ENCODE data around the gene MIEN1. TPM values are rescaled to one million over a fixed set of nuclear protein-coding genes. Genes with fewer than 3 reads are reported as not detected.

MIEN1 gene
- total and polyA plus RNA-seq, 2 donors: 56.4 to 84.3 TPM

DNA sequence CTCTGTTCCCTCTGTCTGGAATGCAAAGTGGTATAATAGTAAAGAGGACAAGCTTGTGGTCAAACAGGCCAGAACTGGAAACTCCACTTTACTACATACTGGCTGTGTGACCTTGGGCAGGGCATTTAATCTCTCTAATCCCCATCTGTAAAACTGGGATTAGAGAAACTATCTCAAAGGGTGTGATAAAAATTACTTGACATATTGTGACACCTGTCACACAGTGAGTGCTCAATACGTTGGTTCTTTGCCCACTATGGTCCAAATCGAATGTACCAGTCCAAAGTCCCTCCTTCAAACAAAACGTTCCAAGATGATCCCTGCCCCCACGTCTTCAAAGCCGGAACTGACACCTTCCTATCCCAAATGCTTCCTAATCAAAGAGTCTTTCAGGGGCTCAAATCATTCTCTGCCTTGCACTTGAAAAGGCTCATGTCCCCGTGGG lies 43.2 kb downstream of the MIEN1 start:
- 76% methylated on average over 6 of the region's 6 CpGs for WGBS
- Histone ChIP-seq H3K4me1 (ENCODE audit: control insufficient read depth in 2 of 2, insufficient read depth in 2 of 2, low read length in 2 of 2) (peaks cover 6 to 10% of the 10 kb centered on the region in 2 donors), H3K9me3 (ENCODE audit: control insufficient read depth in 2 of 2, insufficient read depth in 1 of 2, low read length in 1 of 2) (no peaks in the 10 kb centered on the region), H3K36me3 (ENCODE audit: control insufficient read depth in 2 of 2, insufficient read depth in 2 of 2, low read length in 1 of 2) (peaks cover 6 to 9% of the 10 kb centered on the region in 2 donors), H3K4me3 (ENCODE audit: low read length in 2 of 2) (peak overlapping the region; percentile 84 to 89), H3K27ac (ENCODE audit: low read depth in 1 of 2, low read length in 1 of 2) (no peak overlapping the region), H3K27me3 (ENCODE audit: control insufficient read depth in 2 of 2, insufficient read depth in 1 of 2, low read length in 1 of 2) (peaks cover 7 to 9% of the 10 kb centered on the region in 2 donors)
- no peak for DNase-seq (ENCODE audit: low read depth in 6 of 9, low spot score in 9 of 9)

DNA sequence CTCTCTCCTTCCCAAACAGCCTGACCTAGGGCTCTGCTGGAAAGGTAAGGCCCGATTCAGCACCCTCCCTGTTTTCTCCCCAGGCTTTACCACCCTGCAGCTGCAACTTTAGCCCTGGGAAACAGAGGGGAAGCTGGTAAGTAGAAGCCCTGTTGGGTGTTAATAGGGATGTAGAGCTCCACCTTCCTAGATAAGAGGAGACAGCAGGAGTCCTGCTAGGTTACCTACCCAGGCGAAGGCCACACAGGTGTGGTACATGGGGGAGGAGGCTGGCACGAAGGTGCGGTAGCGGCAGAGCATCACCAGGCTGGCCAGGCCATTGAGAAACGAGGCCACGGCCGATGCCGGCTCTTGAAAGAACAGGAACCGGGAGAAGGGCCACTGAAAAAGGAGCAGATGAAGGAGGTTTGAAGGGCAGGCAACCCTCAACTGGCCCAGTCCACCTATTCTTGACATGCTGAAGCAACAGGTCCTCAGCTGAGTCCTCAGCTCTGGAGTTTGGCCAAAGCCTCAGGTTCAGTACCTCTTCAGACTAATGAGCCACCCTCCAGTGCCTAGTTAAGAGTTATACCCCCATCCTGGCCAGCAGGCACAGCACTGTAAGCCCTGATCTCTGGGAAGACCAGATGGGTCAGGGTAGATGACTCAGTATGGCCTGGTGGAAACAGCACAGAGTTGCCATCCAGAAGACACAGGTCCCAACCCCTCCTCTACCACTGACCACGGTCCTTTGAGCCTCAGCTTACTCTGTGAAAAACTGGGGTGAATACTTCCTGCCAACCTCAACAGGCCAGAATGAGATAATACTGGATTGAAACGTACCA lies 45.8 kb downstream of the MIEN1 start:
- Histone ChIP-seq H3K27me3 (ENCODE audit: control insufficient read depth in 2 of 2, insufficient read depth in 1 of 2, low read length in 1 of 2) (peaks cover 2 to 4% of the 10 kb centered on the region in 2 donors), H3K4me1 (ENCODE audit: control insufficient read depth in 2 of 2, insufficient read depth in 2 of 2, low read length in 2 of 2) (peaks cover 11 to 20% of the 10 kb centered on the region in 2 donors), H3K4me3 (ENCODE audit: low read length in 2 of 2) (no peak overlapping the region), H3K27ac (ENCODE audit: low read depth in 1 of 2, low read length in 1 of 2) (no peak overlapping the region), H3K36me3 (ENCODE audit: control insufficient read depth in 2 of 2, insufficient read depth in 2 of 2, low read length in 1 of 2) (peaks cover 6 to 12% of the 10 kb centered on the region in 2 donors), H3K9me3 (ENCODE audit: control insufficient read depth in 2 of 2, insufficient read depth in 1 of 2, low read length in 1 of 2) (peaks cover 0 to 4% of the 10 kb centered on the region in 2 donors)
- WGBS: 96% methylated on average over 12 of the region's 12 CpGs
- DNase-seq (ENCODE audit: low read depth in 6 of 9, low spot score in 9 of 9): no peak

DNA sequence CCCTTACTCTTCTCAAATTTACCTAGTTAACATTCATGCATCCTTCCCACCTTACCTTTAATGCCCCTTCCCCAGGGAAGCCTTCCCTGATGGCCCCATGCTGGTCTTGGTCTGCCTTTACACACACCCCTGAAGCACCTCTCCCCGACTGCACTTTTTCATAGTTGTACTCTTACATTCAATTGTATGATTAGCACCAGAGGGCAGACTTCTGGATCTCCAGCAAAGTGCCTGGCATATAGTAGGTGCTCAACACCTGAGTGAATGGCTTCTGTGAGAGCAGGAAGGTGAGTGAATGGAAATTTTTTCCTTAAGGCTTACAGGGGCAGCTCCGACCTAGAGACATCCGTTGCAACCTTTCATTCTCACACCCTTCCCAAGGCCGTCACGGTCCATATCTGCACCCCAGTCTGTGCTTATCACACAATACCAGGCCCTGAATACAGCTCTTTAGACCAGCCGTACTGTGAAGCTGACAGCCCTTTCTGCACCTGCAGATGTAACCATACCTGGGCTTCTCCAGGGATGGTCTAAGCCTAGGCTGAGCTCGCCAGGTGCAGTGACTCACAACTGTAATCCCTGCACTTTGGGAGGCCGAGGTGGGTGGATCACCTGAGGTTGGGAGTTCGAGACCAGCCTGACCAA lies 46.9 kb downstream of the MIEN1 start:
- no peak for DNase-seq (ENCODE audit: low read depth in 6 of 9, low spot score in 9 of 9)
- Histone ChIP-seq H3K27ac (ENCODE audit: low read depth in 1 of 2, low read length in 1 of 2) (no peak overlapping the region), H3K9me3 (ENCODE audit: control insufficient read depth in 2 of 2, insufficient read depth in 1 of 2, low read length in 1 of 2) (peaks cover 0 to 5% of the 10 kb centered on the region in 2 donors), H3K27me3 (ENCODE audit: control insufficient read depth in 2 of 2, insufficient read depth in 1 of 2, low read length in 1 of 2) (peaks cover 0 to 2% of the 10 kb centered on the region in 2 donors), H3K4me1 (ENCODE audit: control insufficient read depth in 2 of 2, insufficient read depth in 2 of 2, low read length in 2 of 2) (peaks cover 15 to 23% of the 10 kb centered on the region in 2 donors), H3K36me3 (ENCODE audit: control insufficient read depth in 2 of 2, insufficient read depth in 2 of 2, low read length in 1 of 2) (peaks cover 6 to 12% of the 10 kb centered on the region in 2 donors), H3K4me3 (ENCODE audit: low read length in 2 of 2) (no peak overlapping the region)
- 98% methylated on average over 9 of the region's 9 CpGs for WGBS

DNA sequence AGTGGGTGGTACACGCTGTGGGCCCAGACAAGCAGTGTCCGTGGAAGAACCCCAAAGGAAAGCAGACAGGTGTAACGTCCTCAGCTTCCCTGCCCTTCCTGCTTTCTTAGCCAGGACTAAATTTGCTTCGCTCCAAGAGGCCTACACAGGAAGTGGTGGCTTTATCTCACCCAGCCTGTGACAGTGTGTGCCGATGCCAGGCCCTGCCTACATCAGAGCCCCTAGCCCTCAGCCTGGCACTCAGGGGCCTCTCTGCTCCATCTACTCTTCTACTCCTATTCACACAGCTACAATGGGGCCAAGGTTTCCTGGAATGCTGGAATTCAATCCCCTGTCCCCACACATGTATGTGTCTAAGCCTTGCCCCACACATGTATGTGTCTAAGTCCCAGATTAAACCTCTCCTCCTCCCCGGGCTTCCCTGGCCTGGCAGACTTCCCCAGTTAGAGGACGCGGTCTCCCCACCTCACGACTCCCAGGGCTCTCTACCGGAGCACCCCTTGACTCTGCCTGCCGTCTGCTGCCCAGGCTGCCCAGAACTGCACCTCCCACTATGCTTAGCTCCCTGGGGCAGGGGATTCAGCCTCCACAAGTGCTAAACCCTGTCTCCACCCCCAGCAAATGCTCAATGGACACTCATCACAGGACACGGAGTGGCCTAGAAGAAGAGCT lies 50.7 kb downstream of the MIEN1 start:
- peaks cover 3 to 12% of the 10 kb centered on the region in 2 donors for H3K36me3 ChIP-seq (ENCODE audit: control insufficient read depth in 2 of 2, insufficient read depth in 2 of 2, low read length in 1 of 2)
- peak in 6 of 9 donors; percentile 20 to 78 (median 44) for DNase-seq (ENCODE audit: low read depth in 6 of 9, low spot score in 9 of 9)
- no peaks in the 10 kb centered on the region for H3K27me3 ChIP-seq (ENCODE audit: control insufficient read depth in 2 of 2, insufficient read depth in 1 of 2, low read length in 1 of 2)
- H3K4me1 ChIP-seq (ENCODE audit: control insufficient read depth in 2 of 2, insufficient read depth in 2 of 2, low read length in 2 of 2): peaks cover 12 to 50% of the 10 kb centered on the region in 2 donors
- H3K27ac ChIP-seq (ENCODE audit: low read depth in 1 of 2, low read length in 1 of 2): peak overlapping the region; percentile 57 to 72
- peaks cover 0 to 5% of the 10 kb centered on the region in 2 donors for H3K9me3 ChIP-seq (ENCODE audit: control insufficient read depth in 2 of 2, insufficient read depth in 1 of 2, low read length in 1 of 2)
- no peak overlapping the region for H3K4me3 ChIP-seq (ENCODE audit: low read length in 2 of 2)
- WGBS: 36% methylated on average over 12 of the region's 12 CpGs

Other genes with a start within 250 kb of the MIEN1 start
- gene NEUROD2, start 122.6 kb downstream of the MIEN1 start, total RNA-seq: not detected
- 0.14 TPM for gene NEUROD2, start 122.6 kb downstream of the MIEN1 start, polyA plus RNA-seq
- 1.8 TPM for gene PPP1R1B, start 103.6 kb downstream of the MIEN1 start, total RNA-seq
- 1.3 TPM for gene PPP1R1B, start 103.6 kb downstream of the MIEN1 start, polyA plus RNA-seq
- 15.1 TPM for gene STARD3, start 93.4 kb downstream of the MIEN1 start, total RNA-seq
- gene STARD3, start 93.4 kb downstream of the MIEN1 start, polyA plus RNA-seq: 113 TPM
- gene TCAP, start 65.2 kb downstream of the MIEN1 start, total RNA-seq: 0.28 TPM
- gene TCAP, start 65.2 kb downstream of the MIEN1 start, polyA plus RNA-seq: 1.7 TPM
- gene PNMT, start 62.1 kb downstream of the MIEN1 start, total RNA-seq: 0.38 TPM
- gene PNMT, start 62.1 kb downstream of the MIEN1 start, polyA plus RNA-seq: 2.9 TPM
- 6.6 TPM for gene PGAP3, start 42.5 kb downstream of the MIEN1 start, total RNA-seq
- 18.5 TPM for gene PGAP3, start 42.5 kb downstream of the MIEN1 start, polyA plus RNA-seq
- gene ERBB2, start 30.5 kb downstream of the MIEN1 start, total RNA-seq: 6.1 TPM
- 14.3 TPM for gene ERBB2, start 30.5 kb downstream of the MIEN1 start, polyA plus RNA-seq
- 1.3 TPM for gene GRB7, start 7.4 kb upstream of the MIEN1 start, total RNA-seq
- 4.1 TPM for gene GRB7, start 7.4 kb upstream of the MIEN1 start, polyA plus RNA-seq
- gene IKZF3, start 133.8 kb upstream of the MIEN1 start, total RNA-seq: 31.5 TPM
- gene IKZF3, start 133.8 kb upstream of the MIEN1 start, polyA plus RNA-seq: 23.9 TPM
- not detected for gene ZPBP2, start 137.7 kb upstream of the MIEN1 start, total RNA-seq
- 0.11 TPM for gene ZPBP2, start 137.7 kb upstream of the MIEN1 start, polyA plus RNA-seq
- gene GSDMB, start 188.1 kb upstream of the MIEN1 start, total RNA-seq: 13.2 TPM
- 122 TPM for gene GSDMB, start 188.1 kb upstream of the MIEN1 start, polyA plus RNA-seq
- gene ORMDL3, start 197.1 kb upstream of the MIEN1 start, total RNA-seq: 170 TPM
- 67.6 TPM for gene ORMDL3, start 197.1 kb upstream of the MIEN1 start, polyA plus RNA-seq
- gene LRRC3C, start 197.2 kb upstream of the MIEN1 start, total RNA-seq: not detected
- 0.05 TPM for gene LRRC3C, start 197.2 kb upstream of the MIEN1 start, polyA plus RNA-seq
- 0.57 TPM for gene GSDMA, start 232.5 kb upstream of the MIEN1 start, total RNA-seq
- 1.7 TPM for gene GSDMA, start 232.5 kb upstream of the MIEN1 start, polyA plus RNA-seq

Data from thymus (tissue), 11 donors.